ENCODE results near the gene CHST11.

- TF ChIP-seq TCF12 (IDR thresholded peaks at IDR 0.05; ENCODE audit: low read depth, low read length) (no peak), CEBPB (IDR thresholded peaks at IDR 0.05; ENCODE audit: borderline replicate concordance in 1 of 2, low read depth in 2 of 2, low read length in 2 of 2) (no peak)
Measured at GRCh38 chr12:104493496-104493895, 36.7 kb downstream of the CHST11 start.
